Gastroesophageal sphincter (tissue), 3 donors: ENCODE data around the gene VTI1A.

Source experiments
- POLR2A ChIP-seq, 2 donors: fragments of 450-650 bp; IDR thresholded peaks; one replicate each; pipeline ENCODE4 v1.6.1; 2017; ENCODE audit warnings: antibody characterized with exemption in 2 of 2, mild to moderate bottlenecking in 2 of 2, moderate library complexity in 1 of 2
- TF ChIP-seq, protein P1 (sequence below), 4 experiments: fragments of 200-600 bp in 2 of 4; fragments of 450-650 bp in 2 of 4; sonication (generic) in 1 of 4; IDR thresholded peaks; one replicate each; pipeline ENCODE4 v1.5.1; 2017 to 2019; ENCODE audit warnings: antibody characterized with exemption in 4 of 4, mild to moderate bottlenecking in 2 of 4, moderate library complexity in 2 of 4

DNA sequence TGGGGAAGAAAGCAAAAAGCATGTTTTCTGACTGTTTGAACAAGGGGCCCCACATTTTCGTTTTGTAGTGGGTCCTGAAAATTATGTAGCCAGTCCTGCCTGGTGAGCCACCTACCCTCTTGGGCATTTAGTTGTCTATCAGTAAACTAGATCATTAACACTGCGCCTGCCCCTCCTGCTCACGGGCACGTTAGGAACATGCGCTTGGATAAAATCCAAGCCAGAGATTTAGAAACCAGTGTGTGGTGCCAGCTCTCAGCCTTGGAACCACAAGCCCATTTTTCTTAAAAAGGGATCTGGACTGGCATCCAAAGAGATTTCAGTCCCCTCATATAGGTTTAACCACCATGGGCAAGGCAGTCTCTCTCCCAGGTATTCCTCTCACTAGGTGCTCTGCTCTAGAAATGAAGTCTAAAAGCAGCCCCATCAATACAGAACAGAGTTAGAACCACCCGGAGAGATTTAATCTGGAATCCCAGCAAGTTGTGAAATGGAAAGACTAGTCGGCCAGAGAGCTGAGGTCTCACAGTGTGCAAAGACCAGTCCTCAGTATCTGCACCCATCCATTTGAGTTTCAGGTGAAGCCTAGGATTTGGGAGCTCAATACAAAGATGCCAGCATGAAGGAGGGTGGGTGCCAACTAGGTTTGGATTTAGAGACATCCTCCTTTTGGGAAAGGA, 379.1 kb downstream of the VTI1A start:
- TF ChIP-seq, protein P1, sequence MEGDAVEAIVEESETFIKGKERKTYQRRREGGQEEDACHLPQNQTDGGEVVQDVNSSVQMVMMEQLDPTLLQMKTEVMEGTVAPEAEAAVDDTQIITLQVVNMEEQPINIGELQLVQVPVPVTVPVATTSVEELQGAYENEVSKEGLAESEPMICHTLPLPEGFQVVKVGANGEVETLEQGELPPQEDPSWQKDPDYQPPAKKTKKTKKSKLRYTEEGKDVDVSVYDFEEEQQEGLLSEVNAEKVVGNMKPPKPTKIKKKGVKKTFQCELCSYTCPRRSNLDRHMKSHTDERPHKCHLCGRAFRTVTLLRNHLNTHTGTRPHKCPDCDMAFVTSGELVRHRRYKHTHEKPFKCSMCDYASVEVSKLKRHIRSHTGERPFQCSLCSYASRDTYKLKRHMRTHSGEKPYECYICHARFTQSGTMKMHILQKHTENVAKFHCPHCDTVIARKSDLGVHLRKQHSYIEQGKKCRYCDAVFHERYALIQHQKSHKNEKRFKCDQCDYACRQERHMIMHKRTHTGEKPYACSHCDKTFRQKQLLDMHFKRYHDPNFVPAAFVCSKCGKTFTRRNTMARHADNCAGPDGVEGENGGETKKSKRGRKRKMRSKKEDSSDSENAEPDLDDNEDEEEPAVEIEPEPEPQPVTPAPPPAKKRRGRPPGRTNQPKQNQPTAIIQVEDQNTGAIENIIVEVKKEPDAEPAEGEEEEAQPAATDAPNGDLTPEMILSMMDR (IDR thresholded peaks at IDR 0.05) = no peak
- TF ChIP-seq POLR2A (IDR thresholded peaks at IDR 0.05) = no peak
